Neural progenitor cell (in vitro differentiated cells): ENCODE results near the gene CAMK1D.
A peak's percentile ranks its signal among the peaks of the same experiment; 100 is the strongest.

ENCODE experiments used
- CTCF ChIP-seq: fragments of 200-600 bp; sonication (generic); IDR thresholded peaks from 2 replicates; pipeline ENCODE4 v1.5.1; 2017; ENCODE audit warnings: antibody characterized with exemption, mild to moderate bottlenecking
- EZH2 ChIP-seq: fragments of 200-600 bp; sonication (generic); IDR thresholded peaks from 2 replicates; pipeline ENCODE4 v1.6.1; 2017; ENCODE audit warnings: antibody characterized with exemption, mild to moderate bottlenecking, moderate library complexity
- EZH2phosphoT487 ChIP-seq: fragments of 200-600 bp; sonication (generic); IDR thresholded peaks from 2 replicates; pipeline ENCODE4 v1.6.1; 2017; ENCODE audit warnings: antibody characterized with exemption

GRCh38 chr10:12717981-12718707, 368.8 kb downstream of the CAMK1D start:
- TF ChIP-seq CTCF (peak; percentile 57), EZH2 (no peak), EZH2phosphoT487 (no peak)
